Upper lobe of right lung (tissue), 1 donor: ENCODE measurements around the gene PPP6R2. TPM values are rescaled to one million over a fixed set of nuclear protein-coding genes. Genes with fewer than 3 reads are reported as not detected.
"Not testable (repeated sequence)": the region's sequence is repeated elsewhere in the genome, so short reads cannot be mapped to it uniquely, and the experiment has no call there.

ENCODE experiments used
- ATAC-seq: fragments of 200-7000 bp; cut with Tn5 transposase; one replicate; pipeline ENCODE4 v1.9.1; 2020; ENCODE audit warnings: mild to moderate bottlenecking, moderate library complexity
- DNase-seq: peaks from one replicate; pipeline ENCODE4 v3.0.0-alpha.2; 2020
- H3K27ac ChIP-seq: fragments of 200-600 bp; one replicate; pipeline ENCODE4 v1.8.0; 2022
- H3K27me3 ChIP-seq: fragments of 200-600 bp; one replicate; pipeline ENCODE4 v1.8.0; 2022; ENCODE audit warnings: mild to moderate bottlenecking
- H3K36me3 ChIP-seq: fragments of 200-600 bp; one replicate; pipeline ENCODE4 v1.8.0; 2022
- H3K4me1 ChIP-seq: fragments of 200-600 bp; one replicate; pipeline ENCODE4 v1.8.0; 2022
- H3K4me3 ChIP-seq: fragments of 200-600 bp; one replicate; pipeline ENCODE4 v1.8.0; 2022; ENCODE audit warnings: mild to moderate bottlenecking
- H3K9me3 ChIP-seq: fragments of 200-600 bp; one replicate; pipeline ENCODE4 v1.8.0; 2022
- CTCF ChIP-seq: fragments of 200-600 bp; IDR thresholded peaks from one replicate; pipeline ENCODE4 v1.8.0; 2022; ENCODE audit warnings: antibody characterized with exemption
- intact Hi-C: fragments of 100-400 bp; cut with DNase I; formaldehyde crosslinking; loops from one replicate; pipeline ENCODE4 v1.11.0; 2022
- total RNA-seq: library from RNA; stranded (reverse); fragmentation: NEBNext Ultra II Directional; extraction: Animal tissue kit (Norgen Biotek cat#: 25700); gene quantifications from one replicate; pipeline ENCODE4 v1.2.1, GENCODE V29; 2021
- donor health status: DM: no; HTN: yes; CAD: no; lungs with severe emphysema.

Gene PPP6R2
- total RNA-seq, 1 donor from 2014 or later = 54.0 TPM

- Histone ChIP-seq H3K36me3 (no peaks in the 10 kb centered on the region), H3K4me1 (peaks cover 2% of the 10 kb centered on the region), H3K4me3 (no peak overlapping the region), H3K27ac (no peak overlapping the region), H3K9me3 (no peaks in the 10 kb centered on the region), H3K27me3 (no peaks in the 10 kb centered on the region)
- intact Hi-C loops = loop anchor here (10.0 kb wide), 1 partner anchor 45 kb away; the partner anchor contains the start of gene MAPK11
- ATAC-seq (no peak), DNase-seq (no peak)
- no peak for TF ChIP-seq CTCF
These were observed 23.0 kb upstream of the PPP6R2 start for GRCh38 chr22:50320116-50320515.

- Histone ChIP-seq H3K4me1 (peaks cover 3% of the 10 kb centered on the region), H3K27me3 (no peaks in the 10 kb centered on the region), H3K4me3 (no peak overlapping the region), H3K27ac (no peak overlapping the region), H3K36me3 (no peaks in the 10 kb centered on the region), H3K9me3 (no peaks in the 10 kb centered on the region)
- no peak for DNase-seq
- ATAC-seq = no peak
- no peak for TF ChIP-seq CTCF
- intact Hi-C loops = loop anchor here (10.0 kb wide), 1 partner anchor 46 kb away; the partner anchor contains the start of gene MAPK11
These were observed 22.3 kb upstream of the PPP6R2 start for GRCh38 chr22:50320671-50321325.

- H3K4me1 ChIP-seq, H3K27ac ChIP-seq, ATAC-seq, H3K36me3 ChIP-seq, DNase-seq, H3K27me3 ChIP-seq, H3K9me3 ChIP-seq, H3K4me3 ChIP-seq: not testable (repeated sequence)
- intact Hi-C loops = loop anchor here (10.0 kb wide), 1 partner anchor 48 kb away; the partner anchor contains the start of gene MAPK11
These were observed 20.6 kb upstream of the PPP6R2 start for GRCh38 chr22:50322382-50323104.

- intact Hi-C loops = loop anchor here (10.0 kb wide), 1 partner anchor 49 kb away; the partner anchor contains the start of gene MAPK11
- H3K9me3 ChIP-seq = no peaks in the 10 kb centered on the region
- DNase-seq = no peak
These were observed 19.2 kb upstream of the PPP6R2 start for GRCh38 chr22:50323900-50324299.

GRCh38 chr22:50325444-50326224 is 17.5 kb upstream of the PPP6R2 start:
- Histone ChIP-seq H3K27me3 (no peaks in the 10 kb centered on the region), H3K36me3 (no peaks in the 10 kb centered on the region), H3K27ac (no peak overlapping the region), H3K4me3 (peak overlapping the region; percentile 66), H3K9me3 (no peaks in the 10 kb centered on the region), H3K4me1 (peaks cover 10% of the 10 kb centered on the region)
- no peak for TF ChIP-seq CTCF
- DNase-seq = no peak
- ATAC-seq = no peak
- intact Hi-C loops = loop anchor here (10.0 kb wide), 1 partner anchor 51 kb away; the partner anchor contains the start of gene MAPK11

More at GRCh38 chr22:50323900-50324299, 19.2 kb upstream of the PPP6R2 start:
- Histone ChIP-seq H3K27me3 (no peaks in the 10 kb centered on the region), H3K36me3 (no peaks in the 10 kb centered on the region), H3K4me3 (no peak overlapping the region), H3K4me1 (peaks cover 10% of the 10 kb centered on the region), H3K27ac (no peak overlapping the region)
- no peak for ATAC-seq
- TF ChIP-seq CTCF = no peak
